OCI-LY3 (cell line): ENCODE data around the gene EMC1.

Experiments used
- CTCF ChIP-seq: fragments of 200-600, 300-600 bp; sonication (generic); IDR thresholded peaks from 2 replicates; pipeline ENCODE4 v1.5.1; 2014; ENCODE audit warnings: antibody characterized with exemption, low read length, low read depth
- EZH2phosphoT487 ChIP-seq: fragments of 200-600 bp; shearing (Covaris generic); IDR thresholded peaks from 2 replicates; pipeline ENCODE4 v1.6.1; 2018; ENCODE audit warnings: antibody characterized with exemption, mixed run types, low read depth

GRCh38 chr1:19198820-19199219 is 52.5 kb downstream of the EMC1 start:
- TF ChIP-seq CTCF (no peak), EZH2phosphoT487 (no peak)
